Uterus (tissue), 2 donors: ENCODE measurements around the gene LRP4.

Experiments used
- CTCF ChIP-seq, 4 experiments: fragments of 200-600 bp in 2 of 4; fragments of 450-650 bp in 2 of 4; sonication (generic) in 2 of 4; IDR thresholded peaks; one replicate each; pipeline ENCODE4 v1.5.1; 2016 to 2019; ENCODE audit warnings: antibody characterized with exemption in 4 of 4, mild to moderate bottlenecking in 2 of 4, moderate library complexity in 1 of 4
- POLR2A ChIP-seq, 2 donors: fragments of 450-650 bp; IDR thresholded peaks; one replicate each; pipeline ENCODE4 v1.6.1; 2016; ENCODE audit warnings: antibody characterized with exemption in 2 of 2, mild to moderate bottlenecking in 1 of 2, moderate library complexity in 1 of 2

GRCh38 chr11:46930089-46930488 lies 11.7 kb upstream of the LRP4 start:
- TF ChIP-seq CTCF (IDR thresholded peaks at IDR 0.05) (no peak), POLR2A (IDR thresholded peaks at IDR 0.05) (no peak)
